GM23338 (cell line): ENCODE measurements around the gene MTURN. TPM values are rescaled to one million over a fixed set of nuclear protein-coding genes. Genes with fewer than 3 reads are reported as not detected.

Source experiments
- ATAC-seq: fragments of 200-7000 bp; cut with Tn5 transposase; 3 replicates; pipeline ENCODE4 v1.9.1; 2020
- DNase-seq: peaks from one replicate; pipeline ENCODE4 v3.0.0-alpha.2; 2015; ENCODE audit warnings: low spot score
- H2AFZ ChIP-seq: fragments of 200-600 bp; sonication (generic); 2 replicates; pipeline ENCODE4 v1.8.0; 2016; ENCODE audit warnings: antibody characterized with exemption, mild to moderate bottlenecking, moderate library complexity
- H3F3A ChIP-seq: fragments of 200-600 bp; sonication (generic); replicated peaks from 2 replicates; pipeline ENCODE4 v1.8.0; 2017; ENCODE audit warnings: antibody characterized with exemption, mixed run types, low read depth
- H3K27ac ChIP-seq: fragments of 200-600 bp; sonication (generic); 2 replicates; pipeline ENCODE4 v1.6.1; 2016; ENCODE audit warnings: low read depth
- H3K27me3 ChIP-seq: fragments of 200-600 bp; sonication (generic); 2 replicates; pipeline ENCODE4 v1.8.0; 2016; ENCODE audit warnings: mild to moderate bottlenecking, mixed run types, moderate library complexity; ENCODE audit not compliant: insufficient read depth
- H3K36me3 ChIP-seq: fragments of 200-600 bp; sonication (generic); 2 replicates; pipeline ENCODE4 v1.8.0; 2016; ENCODE audit warnings: mild to moderate bottlenecking; ENCODE audit not compliant: insufficient read depth
- H3K4me1 ChIP-seq: fragments of 200-600 bp; sonication (generic); 2 replicates; pipeline ENCODE4 v1.8.0; 2016; ENCODE audit warnings: mild to moderate bottlenecking, moderate library complexity; ENCODE audit not compliant: insufficient read depth
- H3K4me2 ChIP-seq: fragments of 200-600 bp; sonication (generic); 2 replicates; pipeline ENCODE4 v1.7.1; 2017; ENCODE audit warnings: mixed run types
- H3K4me3 ChIP-seq: fragments of 200-600 bp; sonication (generic); 2 replicates; pipeline ENCODE4 v1.6.1; 2016; ENCODE audit warnings: mixed run types
- H3K79me2 ChIP-seq: fragments of 200-600 bp; sonication (generic); replicated peaks from 2 replicates; pipeline ENCODE4 v1.8.0; 2017; ENCODE audit warnings: mild to moderate bottlenecking; ENCODE audit not compliant: insufficient read depth
- H3K9me2 ChIP-seq: fragments of 200-600 bp; sonication (generic); 2 replicates; pipeline ENCODE4 v1.8.0; 2017; ENCODE audit not compliant: insufficient read depth
- H4K20me1 ChIP-seq: fragments of 200-600 bp; sonication (generic); replicated peaks from 2 replicates; pipeline ENCODE4 v1.8.0; 2017; ENCODE audit warnings: mild to moderate bottlenecking; ENCODE audit not compliant: insufficient read depth
- H3K27ac Mint-ChIP-seq: 2 replicates; pipeline ENCODE4 v1.8.0; 2020; ENCODE audit warnings: inconsistent platforms, mild to moderate bottlenecking, moderate library complexity, mixed read lengths
- H3K27me3 Mint-ChIP-seq: 3 replicates; pipeline ENCODE4 v1.8.0; 2022; ENCODE audit warnings: low read depth, mild to moderate bottlenecking, moderate library complexity, mixed read lengths, inconsistent platforms; ENCODE audit not compliant: insufficient read depth, poor library complexity
- H3K36me3 Mint-ChIP-seq: 3 replicates; pipeline ENCODE4 v1.8.0; 2021; ENCODE audit warnings: low read depth, mild to moderate bottlenecking, inconsistent platforms, moderate library complexity, mixed read lengths
- H3K4me1 Mint-ChIP-seq: 3 replicates; pipeline ENCODE4 v1.8.0; 2020; ENCODE audit warnings: mild to moderate bottlenecking, inconsistent platforms, mixed read lengths
- H3K4me3 Mint-ChIP-seq: 3 replicates; pipeline ENCODE4 v1.8.0; 2021; ENCODE audit warnings: moderate library complexity, mild to moderate bottlenecking, inconsistent platforms, mixed read lengths
- H3K9me3 Mint-ChIP-seq: 3 replicates; pipeline ENCODE4 v1.8.0; 2020; ENCODE audit warnings: moderate library complexity, mild to moderate bottlenecking, inconsistent platforms, mixed read lengths
- CREB1 ChIP-seq: fragments of 250-450 bp; sonication (Bioruptor Pico); IDR thresholded peaks from 2 replicates; pipeline ENCODE4 v1.5.0; 2020; ENCODE audit warnings: low read depth, mild to moderate bottlenecking, moderate library complexity
- EZH2phosphoT487 ChIP-seq: fragments of 200-600 bp; sonication (generic); IDR thresholded peaks from one replicate; pipeline ENCODE4 v1.8.1; 2018; ENCODE audit warnings: antibody characterized with exemption; ENCODE audit not compliant: unreplicated experiment
- JUNB ChIP-seq: IDR thresholded peaks from one replicate; pipeline ENCODE4 v1.6.1; 2016; ENCODE audit warnings: antibody characterized with exemption; ENCODE audit not compliant: unreplicated experiment
- NANOG ChIP-seq: IDR thresholded peaks from 2 replicates; pipeline ENCODE4 v1.6.1; 2016; ENCODE audit warnings: antibody characterized with exemption, borderline replicate concordance
- POLR2AphosphoS5 ChIP-seq: IDR thresholded peaks from 2 replicates; pipeline ENCODE4 v1.6.1; 2016; ENCODE audit warnings: antibody characterized with exemption, low read depth
- STAT1 ChIP-seq: IDR thresholded peaks from one replicate; pipeline ENCODE4 v1.6.1; 2016; ENCODE audit warnings: antibody characterized with exemption; ENCODE audit not compliant: unreplicated experiment
- ZNF114 ChIP-seq: fragments of 250-450 bp; sonication (Bioruptor Pico); IDR thresholded peaks from 2 replicates; pipeline ENCODE4 v1.5.0; 2020; ENCODE audit warnings: mild to moderate bottlenecking, moderate library complexity
- ZNF331 ChIP-seq: fragments of 250-450 bp; sonication (Bioruptor Pico); IDR thresholded peaks from 2 replicates; pipeline ENCODE4 v1.5.0; 2020; ENCODE audit warnings: low read depth, mild to moderate bottlenecking, moderate library complexity
- polyA plus RNA-seq: library from polyadenylated mRNA; unstranded; fragments of >200 nt; fragmentation: Nextera tagmentation; extraction: Ambion mirVana; gene quantifications from 2 replicates; pipeline ENCODE4 v1.2.1, GENCODE V29; 2016
- total RNA-seq: library from RNA; depleted of rRNA; stranded (reverse); fragments of >200 nt; shearing (Covaris generic); gene quantifications from 2 replicates; pipeline ENCODE4 v1.2.3, GENCODE V29; 2014
- TF ChIP-seq, protein P1 (sequence below): IDR thresholded peaks from 2 replicates; pipeline ENCODE4 v1.6.1; 2016; ENCODE audit warnings: antibody characterized with exemption
- TF ChIP-seq, protein P2 (sequence below), 2 experiments: fragments of 200-600 bp in 1 of 2; sonication (generic) in 1 of 2; conservative IDR thresholded peaks; 2 replicates each; pipeline versions ENCODE4 v1.5.1 to v1.6.1; 2016 to 2017; ENCODE audit warnings: antibody characterized with exemption in 2 of 2, low read depth in 2 of 2, mild to moderate bottlenecking in 2 of 2, moderate library complexity in 1 of 2
- TF ChIP-seq, protein P3 (sequence below): fragments of 250-450 bp; sonication (Bioruptor Pico); IDR thresholded peaks from 2 replicates; pipeline ENCODE4 v1.5.0; 2020; ENCODE audit warnings: mild to moderate bottlenecking, moderate library complexity

The MTURN gene
- total and polyA plus RNA-seq, 2 experiments from 2014 or later: 3.1 to 8.7 TPM

DNA sequence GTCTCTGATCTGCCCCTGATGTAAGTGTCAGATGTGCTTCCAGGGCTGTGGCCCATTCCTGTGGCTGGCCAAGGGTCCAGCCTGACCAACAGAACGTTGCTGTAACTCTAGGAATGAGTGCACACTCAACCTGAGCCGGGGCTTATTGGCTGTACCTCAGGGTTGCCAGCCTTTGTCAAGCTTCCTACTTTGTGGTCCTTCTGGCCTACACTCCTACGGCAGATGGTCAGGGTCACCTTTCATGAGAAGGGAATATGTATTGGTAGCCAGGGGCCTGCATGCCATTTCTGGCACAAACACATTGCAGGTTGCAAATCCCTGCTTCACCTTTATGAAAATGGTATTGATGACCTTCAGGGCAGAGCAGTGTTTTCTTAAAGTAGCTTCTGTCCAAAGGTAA is 64.5 kb downstream of the MTURN start:
- no peak overlapping the region for H3K4me3 ChIP-seq
- Mint-ChIP-seq H3K27me3 (peaks cover 9% of the 10 kb centered on the region), H3K9me3 (peaks cover 45% of the 10 kb centered on the region), H3K27ac (no peak overlapping the region), H3K36me3 (peaks cover 42% of the 10 kb centered on the region), H3K4me1 (no peaks in the 10 kb centered on the region), H3K4me3 (no peak overlapping the region)
- no peak overlapping the region for H3K4me2 ChIP-seq
- DNase-seq (no peak), ATAC-seq (no peak)
- H3K27me3 ChIP-seq: no peaks in the 10 kb centered on the region
- no peaks in the 10 kb centered on the region for H3K79me2 ChIP-seq
- H3K27ac ChIP-seq: no peak overlapping the region
- no peak overlapping the region for H2AFZ ChIP-seq
- no peaks in the 10 kb centered on the region for H3F3A ChIP-seq
- H3K9me2 ChIP-seq: 0 out of 2 replicates have a peak, but pooled peaks cover 2% of the 10 kb centered on the region
- no peaks in the 10 kb centered on the region for H3K36me3 ChIP-seq
- H3K4me1 ChIP-seq: no peaks in the 10 kb centered on the region
- H4K20me1 ChIP-seq: no peaks in the 10 kb centered on the region
- TF ChIP-seq JUNB: no peak
- TF ChIP-seq EZH2phosphoT487: no peak
- no peak for TF ChIP-seq CREB1 (CRISPR knock-in tag)
- TF ChIP-seq ZNF331: no peak
- TF ChIP-seq, protein P1, sequence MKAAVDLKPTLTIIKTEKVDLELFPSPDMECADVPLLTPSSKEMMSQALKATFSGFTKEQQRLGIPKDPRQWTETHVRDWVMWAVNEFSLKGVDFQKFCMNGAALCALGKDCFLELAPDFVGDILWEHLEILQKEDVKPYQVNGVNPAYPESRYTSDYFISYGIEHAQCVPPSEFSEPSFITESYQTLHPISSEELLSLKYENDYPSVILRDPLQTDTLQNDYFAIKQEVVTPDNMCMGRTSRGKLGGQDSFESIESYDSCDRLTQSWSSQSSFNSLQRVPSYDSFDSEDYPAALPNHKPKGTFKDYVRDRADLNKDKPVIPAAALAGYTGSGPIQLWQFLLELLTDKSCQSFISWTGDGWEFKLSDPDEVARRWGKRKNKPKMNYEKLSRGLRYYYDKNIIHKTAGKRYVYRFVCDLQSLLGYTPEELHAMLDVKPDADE: no peak
- TF ChIP-seq, protein P2, sequence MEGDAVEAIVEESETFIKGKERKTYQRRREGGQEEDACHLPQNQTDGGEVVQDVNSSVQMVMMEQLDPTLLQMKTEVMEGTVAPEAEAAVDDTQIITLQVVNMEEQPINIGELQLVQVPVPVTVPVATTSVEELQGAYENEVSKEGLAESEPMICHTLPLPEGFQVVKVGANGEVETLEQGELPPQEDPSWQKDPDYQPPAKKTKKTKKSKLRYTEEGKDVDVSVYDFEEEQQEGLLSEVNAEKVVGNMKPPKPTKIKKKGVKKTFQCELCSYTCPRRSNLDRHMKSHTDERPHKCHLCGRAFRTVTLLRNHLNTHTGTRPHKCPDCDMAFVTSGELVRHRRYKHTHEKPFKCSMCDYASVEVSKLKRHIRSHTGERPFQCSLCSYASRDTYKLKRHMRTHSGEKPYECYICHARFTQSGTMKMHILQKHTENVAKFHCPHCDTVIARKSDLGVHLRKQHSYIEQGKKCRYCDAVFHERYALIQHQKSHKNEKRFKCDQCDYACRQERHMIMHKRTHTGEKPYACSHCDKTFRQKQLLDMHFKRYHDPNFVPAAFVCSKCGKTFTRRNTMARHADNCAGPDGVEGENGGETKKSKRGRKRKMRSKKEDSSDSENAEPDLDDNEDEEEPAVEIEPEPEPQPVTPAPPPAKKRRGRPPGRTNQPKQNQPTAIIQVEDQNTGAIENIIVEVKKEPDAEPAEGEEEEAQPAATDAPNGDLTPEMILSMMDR (conservative IDR thresholded peaks at IDR 0.05; ENCODE audit: low read depth in 2 of 2): no peak
- TF ChIP-seq STAT1: no peak
- TF ChIP-seq NANOG: no peak
- TF ChIP-seq POLR2AphosphoS5: no peak
- TF ChIP-seq, protein P3, sequence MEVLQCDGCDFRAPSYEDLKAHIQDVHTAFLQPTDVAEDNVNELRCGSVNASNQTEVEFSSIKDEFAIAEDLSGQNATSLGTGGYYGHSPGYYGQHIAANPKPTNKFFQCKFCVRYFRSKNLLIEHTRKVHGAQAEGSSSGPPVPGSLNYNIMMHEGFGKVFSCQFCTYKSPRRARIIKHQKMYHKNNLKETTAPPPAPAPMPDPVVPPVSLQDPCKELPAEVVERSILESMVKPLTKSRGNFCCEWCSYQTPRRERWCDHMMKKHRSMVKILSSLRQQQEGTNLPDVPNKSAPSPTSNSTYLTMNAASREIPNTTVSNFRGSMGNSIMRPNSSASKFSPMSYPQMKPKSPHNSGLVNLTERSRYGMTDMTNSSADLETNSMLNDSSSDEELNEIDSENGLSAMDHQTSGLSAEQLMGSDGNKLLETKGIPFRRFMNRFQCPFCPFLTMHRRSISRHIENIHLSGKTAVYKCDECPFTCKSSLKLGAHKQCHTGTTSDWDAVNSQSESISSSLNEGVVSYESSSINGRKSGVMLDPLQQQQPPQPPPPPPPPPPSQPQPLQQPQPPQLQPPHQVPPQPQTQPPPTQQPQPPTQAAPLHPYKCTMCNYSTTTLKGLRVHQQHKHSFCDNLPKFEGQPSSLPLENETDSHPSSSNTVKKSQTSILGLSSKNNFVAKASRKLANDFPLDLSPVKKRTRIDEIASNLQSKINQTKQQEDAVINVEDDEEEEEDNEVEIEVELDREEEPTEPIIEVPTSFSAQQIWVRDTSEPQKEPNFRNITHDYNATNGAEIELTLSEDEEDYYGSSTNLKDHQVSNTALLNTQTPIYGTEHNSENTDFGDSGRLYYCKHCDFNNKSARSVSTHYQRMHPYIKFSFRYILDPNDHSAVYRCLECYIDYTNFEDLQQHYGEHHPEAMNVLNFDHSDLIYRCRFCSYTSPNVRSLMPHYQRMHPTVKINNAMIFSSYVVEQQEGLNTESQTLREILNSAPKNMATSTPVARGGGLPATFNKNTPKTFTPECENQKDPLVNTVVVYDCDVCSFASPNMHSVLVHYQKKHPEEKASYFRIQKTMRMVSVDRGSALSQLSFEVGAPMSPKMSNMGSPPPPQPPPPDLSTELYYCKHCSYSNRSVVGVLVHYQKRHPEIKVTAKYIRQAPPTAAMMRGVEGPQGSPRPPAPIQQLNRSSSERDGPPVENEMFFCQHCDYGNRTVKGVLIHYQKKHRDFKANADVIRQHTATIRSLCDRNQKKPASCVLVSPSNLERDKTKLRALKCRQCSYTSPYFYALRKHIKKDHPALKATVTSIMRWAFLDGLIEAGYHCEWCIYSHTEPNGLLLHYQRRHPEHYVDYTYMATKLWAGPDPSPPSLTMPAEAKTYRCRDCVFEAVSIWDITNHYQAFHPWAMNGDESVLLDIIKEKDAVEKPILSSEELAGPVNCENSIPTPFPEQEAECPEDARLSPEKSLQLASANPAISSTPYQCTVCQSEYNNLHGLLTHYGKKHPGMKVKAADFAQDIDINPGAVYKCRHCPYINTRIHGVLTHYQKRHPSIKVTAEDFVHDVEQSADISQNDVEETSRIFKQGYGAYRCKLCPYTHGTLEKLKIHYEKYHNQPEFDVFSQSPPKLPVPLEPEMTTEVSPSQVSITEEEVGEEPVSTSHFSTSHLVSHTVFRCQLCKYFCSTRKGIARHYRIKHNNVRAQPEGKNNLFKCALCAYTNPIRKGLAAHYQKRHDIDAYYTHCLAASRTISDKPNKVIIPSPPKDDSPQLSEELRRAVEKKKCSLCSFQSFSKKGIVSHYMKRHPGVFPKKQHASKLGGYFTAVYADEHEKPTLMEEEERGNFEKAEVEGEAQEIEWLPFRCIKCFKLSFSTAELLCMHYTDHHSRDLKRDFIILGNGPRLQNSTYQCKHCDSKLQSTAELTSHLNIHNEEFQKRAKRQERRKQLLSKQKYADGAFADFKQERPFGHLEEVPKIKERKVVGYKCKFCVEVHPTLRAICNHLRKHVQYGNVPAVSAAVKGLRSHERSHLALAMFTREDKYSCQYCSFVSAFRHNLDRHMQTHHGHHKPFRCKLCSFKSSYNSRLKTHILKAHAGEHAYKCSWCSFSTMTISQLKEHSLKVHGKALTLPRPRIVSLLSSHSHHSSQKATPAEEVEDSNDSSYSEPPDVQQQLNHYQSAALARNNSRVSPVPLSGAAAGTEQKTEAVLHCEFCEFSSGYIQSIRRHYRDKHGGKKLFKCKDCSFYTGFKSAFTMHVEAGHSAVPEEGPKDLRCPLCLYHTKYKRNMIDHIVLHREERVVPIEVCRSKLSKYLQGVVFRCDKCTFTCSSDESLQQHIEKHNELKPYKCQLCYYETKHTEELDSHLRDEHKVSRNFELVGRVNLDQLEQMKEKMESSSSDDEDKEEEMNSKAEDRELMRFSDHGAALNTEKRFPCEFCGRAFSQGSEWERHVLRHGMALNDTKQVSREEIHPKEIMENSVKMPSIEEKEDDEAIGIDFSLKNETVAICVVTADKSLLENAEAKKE (CRISPR knock-in tag): no peak
- TF ChIP-seq ZNF114 (CRISPR knock-in tag): no peak
